Umbilical cord (tissue), 2 donors: ENCODE data around the gene TLK2. TPM values are rescaled to one million over a fixed set of nuclear protein-coding genes. Genes with fewer than 3 reads are reported as not detected.
A peak's percentile ranks its signal among the peaks of the same experiment; 100 is the strongest.

Experiments used
- DNase-seq: peaks from one replicate; pipeline ENCODE4 v3.0.0-alpha.2; 2015; ENCODE audit warnings: low spot score
- total RNA-seq: library from RNA; depleted of rRNA; stranded (reverse); fragments of >200 nt; gene quantifications from one replicate; pipeline ENCODE4 v1.2.3, GENCODE V29; 2014; ENCODE audit warnings: low replicate concordance; ENCODE audit not compliant: insufficient read depth

The TLK2 gene
- total RNA-seq, 1 donor from 2014 or later = 56.3 TPM

- peak; percentile 77 for DNase-seq
These were observed 149.4 kb downstream of the TLK2 start for GRCh38 chr17:62627904-62628633.

- DNase-seq = peak; percentile 92
These were observed 150.4 kb downstream of the TLK2 start for GRCh38 chr17:62628831-62629555.

GRCh38 chr17:62629556-62630364, 151.1 kb downstream of the TLK2 start:
- DNase-seq = no peak

GRCh38 chr17:62630365-62631085, 151.9 kb downstream of the TLK2 start:
- DNase-seq = no peak

GRCh38 chr17:62631086-62631935, 152.7 kb downstream of the TLK2 start:
- no peak for DNase-seq

GRCh38 chr17:62631936-62632924, 153.6 kb downstream of the TLK2 start:
- DNase-seq = no peak

- no peak for DNase-seq
These were observed 159.2 kb downstream of the TLK2 start for GRCh38 chr17:62637809-62638208.

GRCh38 chr17:62641153-62641552, 162.5 kb downstream of the TLK2 start:
- no peak for DNase-seq

- DNase-seq = no peak
These were observed 163.3 kb downstream of the TLK2 start for GRCh38 chr17:62641951-62642350.

- DNase-seq = no peak
These were observed 164.9 kb downstream of the TLK2 start for GRCh38 chr17:62643496-62643895.

GRCh38 chr17:62644487-62645173, 166.0 kb downstream of the TLK2 start:
- DNase-seq = no peak

GRCh38 chr17:62648251-62648955, 169.8 kb downstream of the TLK2 start:
- DNase-seq = peak; percentile 81

GRCh38 chr17:62648956-62649294, 170.3 kb downstream of the TLK2 start:
- DNase-seq = no peak

- DNase-seq = no peak
These were observed 170.9 kb downstream of the TLK2 start for GRCh38 chr17:62649570-62649969.

- DNase-seq = no peak
These were observed 172.0 kb downstream of the TLK2 start for GRCh38 chr17:62650587-62650986.

- peak; percentile 48 for DNase-seq
These were observed 173.8 kb downstream of the TLK2 start for GRCh38 chr17:62652251-62653001.

GRCh38 chr17:62653002-62653825, 174.6 kb downstream of the TLK2 start:
- DNase-seq = peak; percentile 89
